GF-D8 (cell line): ENCODE data around the gene POMP.
A peak's percentile ranks its signal among the peaks of the same experiment; 100 is the strongest.
"Not testable (repeated sequence)": the region's sequence is repeated elsewhere in the genome, so short reads cannot be mapped to it uniquely, and the experiment has no call there.

Experiments used
- DNase-seq: peaks from one replicate; lab custom pipeline; 2025; lab: John Stamatoyannopoulos, UW

POMP gene

GRCh38 chr13:28693605-28694491, 34.9 kb downstream of the POMP start:
- DNase-seq = not testable (repeated sequence)

- no peak for DNase-seq
Observed at GRCh38 chr13:28697441-28697840, 38.5 kb downstream of the POMP start.

- DNase-seq = no peak
Observed at GRCh38 chr13:28699246-28699645, 40.3 kb downstream of the POMP start.

- no peak for DNase-seq
Observed at GRCh38 chr13:28704282-28704681, 45.4 kb downstream of the POMP start.

- DNase-seq = no peak
Observed at GRCh38 chr13:28704919-28705318, 46.0 kb downstream of the POMP start.

- no peak for DNase-seq
Observed at GRCh38 chr13:28705461-28706083, 46.6 kb downstream of the POMP start.

GRCh38 chr13:28707629-28708427, 48.9 kb downstream of the POMP start:
- peak; percentile 42 for DNase-seq

- no peak for DNase-seq
Observed at GRCh38 chr13:28710161-28710560, 51.2 kb downstream of the POMP start.

GRCh38 chr13:28714651-28715050, 55.7 kb downstream of the POMP start:
- DNase-seq = no peak

- DNase-seq = no peak
Observed at GRCh38 chr13:28716511-28716910, 57.6 kb downstream of the POMP start.

GRCh38 chr13:28717170-28717569, 58.2 kb downstream of the POMP start:
- DNase-seq = no peak

- DNase-seq = no peak
Observed at GRCh38 chr13:28718196-28718542, 59.2 kb downstream of the POMP start.

GRCh38 chr13:28718543-28719226, 59.8 kb downstream of the POMP start, which contains the start of gene SLC46A3:
Gene SLC46A3, minus strand, starts transcription at chr13:28718970. Its CDS starts 972 bp downstream, at chr13:28717998.
- no peak for DNase-seq

GRCh38 chr13:28719227-28720055, 60.5 kb downstream of the POMP start:
- no peak for DNase-seq

GRCh38 chr13:28723806-28724205, 64.9 kb downstream of the POMP start:
- no peak for DNase-seq

GRCh38 chr13:28725046-28725610, 66.2 kb downstream of the POMP start:
- no peak for DNase-seq
